ENCODE results near the gene C5AR2.

C5AR2 gene

DNA sequence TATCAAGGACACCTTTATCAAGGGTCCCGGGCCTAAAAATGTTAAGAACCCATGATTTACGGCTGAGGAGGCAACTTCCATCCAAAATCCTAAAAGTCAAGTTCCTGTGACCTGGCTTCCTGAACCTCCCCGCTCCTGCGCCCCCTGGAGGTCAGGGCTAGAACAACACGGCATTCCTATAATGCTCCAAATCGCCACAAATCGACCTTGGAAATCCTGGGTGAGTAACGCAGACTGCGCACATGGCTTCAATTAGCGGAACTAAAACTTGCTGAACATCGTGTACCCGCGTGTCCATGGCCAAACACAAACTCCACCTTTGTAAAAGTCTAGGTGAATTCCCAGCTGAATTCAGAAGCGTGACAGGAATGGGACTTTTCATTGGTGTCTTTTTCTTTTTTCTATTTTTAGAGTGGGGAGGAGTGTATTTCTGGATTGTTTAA lies 26.6 kb upstream of the C5AR2 start:
- TF ChIP-seq, protein P1, sequence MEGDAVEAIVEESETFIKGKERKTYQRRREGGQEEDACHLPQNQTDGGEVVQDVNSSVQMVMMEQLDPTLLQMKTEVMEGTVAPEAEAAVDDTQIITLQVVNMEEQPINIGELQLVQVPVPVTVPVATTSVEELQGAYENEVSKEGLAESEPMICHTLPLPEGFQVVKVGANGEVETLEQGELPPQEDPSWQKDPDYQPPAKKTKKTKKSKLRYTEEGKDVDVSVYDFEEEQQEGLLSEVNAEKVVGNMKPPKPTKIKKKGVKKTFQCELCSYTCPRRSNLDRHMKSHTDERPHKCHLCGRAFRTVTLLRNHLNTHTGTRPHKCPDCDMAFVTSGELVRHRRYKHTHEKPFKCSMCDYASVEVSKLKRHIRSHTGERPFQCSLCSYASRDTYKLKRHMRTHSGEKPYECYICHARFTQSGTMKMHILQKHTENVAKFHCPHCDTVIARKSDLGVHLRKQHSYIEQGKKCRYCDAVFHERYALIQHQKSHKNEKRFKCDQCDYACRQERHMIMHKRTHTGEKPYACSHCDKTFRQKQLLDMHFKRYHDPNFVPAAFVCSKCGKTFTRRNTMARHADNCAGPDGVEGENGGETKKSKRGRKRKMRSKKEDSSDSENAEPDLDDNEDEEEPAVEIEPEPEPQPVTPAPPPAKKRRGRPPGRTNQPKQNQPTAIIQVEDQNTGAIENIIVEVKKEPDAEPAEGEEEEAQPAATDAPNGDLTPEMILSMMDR (conservative IDR thresholded peaks at IDR 0.05; ENCODE audit: low read length): peak; percentile 98
- H3K4me3 ChIP-seq (ENCODE audit: low read length): no peak overlapping the region
- peak; percentile 95 for DNase-seq (ENCODE audit: low read depth)

DNA sequence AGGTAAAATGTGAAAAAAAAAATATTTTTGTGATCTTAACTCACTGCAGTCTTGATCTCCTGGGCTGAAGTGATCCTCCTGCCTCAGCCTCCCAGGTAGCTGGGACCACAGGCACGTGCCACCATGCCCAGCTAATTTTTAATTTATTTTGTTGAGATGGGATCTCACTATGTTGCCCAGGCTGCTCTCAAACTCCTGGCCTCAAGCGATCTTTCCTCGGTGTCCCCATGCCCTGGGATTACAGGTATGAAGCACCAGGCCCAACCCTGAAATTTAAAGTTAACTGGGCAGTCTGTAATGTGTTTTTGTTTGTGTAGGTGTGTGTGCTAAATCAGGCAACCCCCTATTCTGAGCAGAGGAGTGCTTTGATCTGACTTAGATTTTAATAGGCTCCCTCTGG lies 25.7 kb upstream of the C5AR2 start:
- TF ChIP-seq, protein P1 (conservative IDR thresholded peaks at IDR 0.05; ENCODE audit: low read length): no peak
- no peak for DNase-seq (ENCODE audit: low read depth)

DNA sequence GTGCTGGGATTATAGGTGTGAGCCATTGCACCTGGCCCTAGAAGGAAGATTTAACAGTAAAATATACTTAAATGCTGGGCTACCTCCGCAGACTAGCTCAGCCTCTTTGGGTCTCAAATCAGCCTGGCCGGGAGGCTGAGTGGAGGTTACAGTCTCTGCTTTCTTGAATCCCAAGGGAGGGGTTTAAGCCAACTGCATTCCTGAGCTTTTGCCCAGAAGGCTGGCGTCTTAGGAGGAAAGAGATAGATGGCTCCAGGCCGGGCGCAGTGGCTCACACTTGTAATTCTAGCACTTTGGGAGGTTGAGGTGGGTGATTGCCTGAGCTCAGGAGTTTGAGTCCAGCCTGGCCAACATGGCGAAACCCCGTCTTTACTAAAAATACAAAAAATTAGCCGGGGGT lies 22.9 kb upstream of the C5AR2 start:
- no peak overlapping the region for H3K4me3 ChIP-seq (ENCODE audit: low read length)
- TF ChIP-seq, protein P1 (conservative IDR thresholded peaks at IDR 0.05; ENCODE audit: low read length): no peak
- DNase-seq (ENCODE audit: low read depth): peak; percentile 77

More for the DNA sequence above, 25.7 kb upstream of the C5AR2 start:
- H3K4me3 ChIP-seq (ENCODE audit: low read length): no peak overlapping the region

DNA sequence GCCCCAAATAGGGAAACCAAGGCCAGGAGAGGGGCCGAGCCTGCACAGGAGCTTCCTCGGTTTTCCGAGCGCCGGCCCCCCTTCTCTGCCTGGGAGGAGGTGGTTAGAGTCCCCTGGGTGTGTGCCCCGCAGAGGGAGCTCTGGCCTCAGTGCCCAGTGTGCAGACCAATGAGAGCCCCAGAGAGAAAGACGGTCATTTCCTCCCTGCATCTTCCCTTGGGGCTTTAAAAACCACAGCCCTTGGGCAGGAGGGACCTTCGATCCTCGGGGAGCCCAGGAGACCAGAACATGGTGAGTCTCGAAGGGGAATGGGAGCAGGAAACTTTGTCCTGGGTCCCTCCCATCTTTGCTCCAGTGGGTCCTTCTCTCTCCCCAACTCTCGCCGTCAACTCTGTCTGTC lies 22.4 kb upstream of the C5AR2 start, which contains the start of gene C5AR1:
Gene C5AR1 (plus strand): TSS at position 254 of the 400 bp plus-strand sequence. CDS start 35 bp downstream, at position 289.
- no peak for DNase-seq (ENCODE audit: low read depth)
- no peak within 1 kb of the TSS for H3K4me3 ChIP-seq (ENCODE audit: low read length)
- TF ChIP-seq, protein P1 (conservative IDR thresholded peaks at IDR 0.05; ENCODE audit: low read length): no peak

DNA sequence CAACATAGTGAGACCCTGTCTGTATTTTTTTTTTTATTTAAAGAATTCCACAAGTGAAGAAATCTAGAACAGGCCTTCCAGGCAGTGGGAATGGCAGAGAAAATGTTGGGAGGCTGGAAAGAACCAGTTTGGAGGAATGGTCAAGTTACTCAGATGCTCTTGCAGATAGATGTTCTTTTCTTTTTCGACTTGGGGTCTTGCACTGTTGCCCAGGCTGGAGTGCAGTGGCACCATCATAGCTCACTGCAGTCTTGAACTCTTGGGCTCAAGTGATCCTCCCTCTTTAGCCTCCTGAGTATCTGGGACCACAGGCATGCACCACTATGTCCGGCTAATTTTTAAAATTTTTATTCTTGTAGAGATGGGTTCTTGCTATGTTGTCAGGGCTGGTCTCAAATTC lies 21.7 kb upstream of the C5AR2 start:
- DNase-seq (ENCODE audit: low read depth): no peak
- TF ChIP-seq, protein P1 (conservative IDR thresholded peaks at IDR 0.05; ENCODE audit: low read length): no peak
- H3K4me3 ChIP-seq (ENCODE audit: low read length): no peak overlapping the region

DNA sequence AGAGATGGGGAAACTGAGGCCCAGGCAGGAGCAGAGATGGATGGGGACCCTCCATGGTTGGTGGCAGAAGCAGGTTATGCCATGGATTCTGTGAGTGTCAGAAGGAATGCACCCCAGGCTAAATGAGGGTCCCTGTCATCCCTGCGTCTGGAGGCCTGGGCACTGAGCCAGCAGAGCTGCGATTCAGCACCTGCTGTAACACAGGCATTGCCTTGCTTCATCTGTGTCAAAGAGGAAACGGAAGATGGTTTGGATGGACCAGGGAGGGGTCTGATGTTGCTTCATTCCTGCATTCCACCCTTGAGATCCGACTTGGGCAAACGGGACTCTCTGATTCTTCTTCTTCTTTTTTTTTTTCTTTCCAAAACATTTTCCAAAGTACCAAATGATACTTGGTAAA lies 21.2 kb upstream of the C5AR2 start:
- H3K4me3 ChIP-seq (ENCODE audit: low read length): no peak overlapping the region
- DNase-seq (ENCODE audit: low read depth): peak; percentile 70
- TF ChIP-seq, protein P1 (conservative IDR thresholded peaks at IDR 0.05; ENCODE audit: low read length): no peak

DNA sequence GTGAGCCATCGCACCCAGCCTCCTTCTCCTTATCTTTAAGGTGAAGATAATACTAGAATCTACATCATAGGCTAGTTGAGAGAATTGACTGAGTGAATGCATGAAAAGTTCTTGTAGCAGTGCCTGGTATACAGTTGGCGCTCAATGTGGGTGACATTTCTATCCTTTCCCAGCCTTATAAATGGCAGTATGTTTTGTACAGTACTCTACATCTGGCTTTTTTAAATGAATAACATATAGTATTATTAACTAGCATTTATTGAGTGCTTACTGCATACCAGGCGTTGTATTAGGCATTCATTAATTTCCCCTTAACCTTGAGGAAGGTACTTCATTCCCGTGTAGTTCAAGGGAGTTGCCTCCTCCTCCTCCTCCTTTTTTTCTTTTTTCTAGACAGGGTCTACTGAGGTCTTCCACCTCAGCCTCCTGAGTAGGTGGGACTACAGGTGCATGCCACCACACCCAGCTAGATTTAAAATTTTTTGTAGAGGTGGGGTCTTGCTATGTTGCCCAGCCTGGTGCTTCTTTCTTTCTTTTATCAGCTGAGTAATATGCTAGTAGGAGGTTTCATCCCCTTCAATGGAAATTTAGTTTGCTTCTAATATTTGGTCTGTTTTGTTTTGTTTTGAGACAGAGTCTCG lies 19.5 kb upstream of the C5AR2 start:
- TF ChIP-seq, protein P1 (conservative IDR thresholded peaks at IDR 0.05; ENCODE audit: low read length): no peak
- H3K4me3 ChIP-seq (ENCODE audit: low read length): no peak overlapping the region
- DNase-seq (ENCODE audit: low read depth): no peak

All from AG10803 (cell line).